ENCODE data around the gene PDCD5.

GRCh38 chr19:32614916-32615315, 33.9 kb downstream of the PDCD5 start:
- TF ChIP-seq, protein P1, sequence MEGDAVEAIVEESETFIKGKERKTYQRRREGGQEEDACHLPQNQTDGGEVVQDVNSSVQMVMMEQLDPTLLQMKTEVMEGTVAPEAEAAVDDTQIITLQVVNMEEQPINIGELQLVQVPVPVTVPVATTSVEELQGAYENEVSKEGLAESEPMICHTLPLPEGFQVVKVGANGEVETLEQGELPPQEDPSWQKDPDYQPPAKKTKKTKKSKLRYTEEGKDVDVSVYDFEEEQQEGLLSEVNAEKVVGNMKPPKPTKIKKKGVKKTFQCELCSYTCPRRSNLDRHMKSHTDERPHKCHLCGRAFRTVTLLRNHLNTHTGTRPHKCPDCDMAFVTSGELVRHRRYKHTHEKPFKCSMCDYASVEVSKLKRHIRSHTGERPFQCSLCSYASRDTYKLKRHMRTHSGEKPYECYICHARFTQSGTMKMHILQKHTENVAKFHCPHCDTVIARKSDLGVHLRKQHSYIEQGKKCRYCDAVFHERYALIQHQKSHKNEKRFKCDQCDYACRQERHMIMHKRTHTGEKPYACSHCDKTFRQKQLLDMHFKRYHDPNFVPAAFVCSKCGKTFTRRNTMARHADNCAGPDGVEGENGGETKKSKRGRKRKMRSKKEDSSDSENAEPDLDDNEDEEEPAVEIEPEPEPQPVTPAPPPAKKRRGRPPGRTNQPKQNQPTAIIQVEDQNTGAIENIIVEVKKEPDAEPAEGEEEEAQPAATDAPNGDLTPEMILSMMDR (IDR thresholded peaks at IDR 0.05), result no peak
- TF ChIP-seq POLR2A (IDR thresholded peaks at IDR 0.05), result no peak

All from heart left ventricle (tissue), 13 donors.